ENCODE measurements around the gene NPR3. TPM values are rescaled to one million over a fixed set of nuclear protein-coding genes. Genes with fewer than 3 reads are reported as not detected.
"Not testable (repeated sequence)": the region's sequence is repeated elsewhere in the genome, so short reads cannot be mapped to it uniquely, and the experiment has no call there.

Gene NPR3
- total RNA-seq, 2 donors from 2014 or later, result 0.20 to 0.82 TPM

DNA sequence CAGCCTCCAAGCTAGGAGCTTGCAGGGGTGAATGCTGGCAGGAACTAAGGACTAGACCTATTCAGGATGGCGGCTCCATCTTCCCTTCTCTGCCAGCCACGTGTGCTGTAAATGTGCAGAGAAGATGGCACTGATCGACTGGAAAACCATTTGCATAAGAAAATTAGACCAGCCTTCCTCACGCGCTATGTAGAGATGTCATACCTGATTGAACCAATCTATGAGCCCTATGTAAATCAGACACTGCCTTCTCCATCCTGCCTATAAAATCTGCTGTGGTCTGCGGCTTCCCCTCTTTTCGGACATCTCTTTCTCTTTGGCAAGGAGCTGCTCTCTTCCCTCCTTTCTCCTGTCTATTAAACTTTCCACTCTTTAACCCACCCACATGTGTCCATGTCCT, 91.6 kb downstream of the NPR3 start:
- no peaks in the 10 kb centered on the region for H3K36me3 Mint-ChIP-seq (ENCODE audit: low read depth)
- Histone ChIP-seq H3K36me3 (ENCODE audit: control insufficient read depth, insufficient read depth, low read length) (no peaks in the 10 kb centered on the region), H3K4me1 (ENCODE audit: control insufficient read depth, insufficient read depth, low read length) (no peaks in the 10 kb centered on the region), H3K9ac (ENCODE audit: extremely low read depth, low read length, poor library complexity, severe bottlenecking) (no peak overlapping the region), H3K4me3 (ENCODE audit: low read length) (no peak overlapping the region), H3K9me3 (ENCODE audit: control insufficient read depth, low read length) (no peaks in the 10 kb centered on the region), H3K27ac (ENCODE audit: low read depth, low read length) (no peak overlapping the region), H3K27me3 (ENCODE audit: control insufficient read depth, insufficient read depth, low read length, poor library complexity, severe bottlenecking) (no peaks in the 10 kb centered on the region)
- TF ChIP-seq, protein P1, sequence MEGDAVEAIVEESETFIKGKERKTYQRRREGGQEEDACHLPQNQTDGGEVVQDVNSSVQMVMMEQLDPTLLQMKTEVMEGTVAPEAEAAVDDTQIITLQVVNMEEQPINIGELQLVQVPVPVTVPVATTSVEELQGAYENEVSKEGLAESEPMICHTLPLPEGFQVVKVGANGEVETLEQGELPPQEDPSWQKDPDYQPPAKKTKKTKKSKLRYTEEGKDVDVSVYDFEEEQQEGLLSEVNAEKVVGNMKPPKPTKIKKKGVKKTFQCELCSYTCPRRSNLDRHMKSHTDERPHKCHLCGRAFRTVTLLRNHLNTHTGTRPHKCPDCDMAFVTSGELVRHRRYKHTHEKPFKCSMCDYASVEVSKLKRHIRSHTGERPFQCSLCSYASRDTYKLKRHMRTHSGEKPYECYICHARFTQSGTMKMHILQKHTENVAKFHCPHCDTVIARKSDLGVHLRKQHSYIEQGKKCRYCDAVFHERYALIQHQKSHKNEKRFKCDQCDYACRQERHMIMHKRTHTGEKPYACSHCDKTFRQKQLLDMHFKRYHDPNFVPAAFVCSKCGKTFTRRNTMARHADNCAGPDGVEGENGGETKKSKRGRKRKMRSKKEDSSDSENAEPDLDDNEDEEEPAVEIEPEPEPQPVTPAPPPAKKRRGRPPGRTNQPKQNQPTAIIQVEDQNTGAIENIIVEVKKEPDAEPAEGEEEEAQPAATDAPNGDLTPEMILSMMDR (conservative IDR thresholded peaks at IDR 0.05), result no peak
- H3K9me3 Mint-ChIP-seq, result peaks cover 28% of the 10 kb centered on the region
- 91 to 92% methylated on average over 6 to 7 of the region's 7 CpGs for WGBS, 2 experiments (ENCODE audit: insufficient coverage in 1 of 2, insufficient read length in 1 of 2)
- H3K27me3 Mint-ChIP-seq (ENCODE audit: insufficient read depth), result peaks cover 10% of the 10 kb centered on the region
- H3K4me3 Mint-ChIP-seq, result no peak overlapping the region
- H3K4me1 Mint-ChIP-seq, result no peaks in the 10 kb centered on the region
- H3K27ac Mint-ChIP-seq, result no peak overlapping the region
- no peak for DNase-seq

- H3K4me1 ChIP-seq (ENCODE audit: control insufficient read depth, insufficient read depth, low read length), result no peaks in the 10 kb centered on the region
- Mint-ChIP-seq H3K27me3 (ENCODE audit: insufficient read depth) (peaks cover 2% of the 10 kb centered on the region), H3K27ac (no peak overlapping the region), H3K9me3 (peaks cover 28% of the 10 kb centered on the region), H3K4me1 (no peaks in the 10 kb centered on the region), H3K36me3 (ENCODE audit: low read depth) (no peaks in the 10 kb centered on the region), H3K4me3 (no peak overlapping the region)
- no peaks in the 10 kb centered on the region for H3K9me3 ChIP-seq (ENCODE audit: control insufficient read depth, low read length)
- TF ChIP-seq, protein P1 (conservative IDR thresholded peaks at IDR 0.05), result no peak
- 88 to 89% methylated on average over 1 to 3 of the region's 3 CpGs for WGBS, 2 experiments (ENCODE audit: insufficient coverage in 1 of 2, insufficient read length in 1 of 2)
- H3K9ac ChIP-seq (ENCODE audit: extremely low read depth, low read length, poor library complexity, severe bottlenecking), result no peak overlapping the region
- no peaks in the 10 kb centered on the region for H3K27me3 ChIP-seq (ENCODE audit: control insufficient read depth, insufficient read depth, low read length, poor library complexity, severe bottlenecking)
- no peaks in the 10 kb centered on the region for H3K36me3 ChIP-seq (ENCODE audit: control insufficient read depth, insufficient read depth, low read length)
- H3K4me3 ChIP-seq (ENCODE audit: low read length), result no peak overlapping the region
- no peak overlapping the region for H3K27ac ChIP-seq (ENCODE audit: low read depth, low read length)
- no peak for DNase-seq
Measured at GRCh38 chr5:32803656-32804055, 92.5 kb downstream of the NPR3 start.

DNA sequence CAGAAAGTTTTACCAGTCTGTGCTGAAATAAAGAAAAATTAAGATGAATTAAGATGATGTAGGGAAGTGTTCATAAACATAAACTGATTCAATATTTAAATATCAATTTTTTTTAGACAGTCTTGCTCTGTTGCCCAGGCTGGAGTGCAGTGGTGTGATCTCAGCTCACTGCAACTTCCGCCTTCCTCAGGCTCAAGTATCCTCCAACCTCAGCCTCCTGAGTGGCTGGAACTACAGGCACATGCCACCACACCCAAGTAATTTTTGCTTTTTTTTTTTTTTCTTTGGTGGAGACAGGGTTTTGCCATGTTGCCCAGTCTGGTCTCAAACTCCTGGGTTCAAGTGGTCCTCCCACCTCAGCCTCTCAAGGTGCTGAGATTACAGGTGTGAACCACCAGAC, 94.3 kb downstream of the NPR3 start:
- not testable (repeated sequence) for DNase-seq; H3K36me3 Mint-ChIP-seq (ENCODE audit: low read depth)
- H3K9me3 Mint-ChIP-seq, result peaks cover 18% of the 10 kb centered on the region

GRCh38 chr5:32805971-32806638, 95.0 kb downstream of the NPR3 start:
- Mint-ChIP-seq H3K27me3 (ENCODE audit: insufficient read depth) (no peaks in the 10 kb centered on the region), H3K4me3 (no peak overlapping the region)
- WGBS, 2 experiments (ENCODE audit: insufficient coverage in 1 of 2, insufficient read length in 1 of 2), result 53 to 70% methylated on average over 3 to 6 of the region's 6 CpGs

More for the DNA sequence above, 94.3 kb downstream of the NPR3 start:
- H3K27ac ChIP-seq (ENCODE audit: low read depth, low read length); H3K4me3 ChIP-seq (ENCODE audit: low read length); H3K4me3 Mint-ChIP-seq; H3K27ac Mint-ChIP-seq; H3K36me3 ChIP-seq (ENCODE audit: control insufficient read depth, insufficient read depth, low read length); H3K4me1 ChIP-seq (ENCODE audit: control insufficient read depth, insufficient read depth, low read length); H3K27me3 Mint-ChIP-seq (ENCODE audit: insufficient read depth); H3K9me3 ChIP-seq (ENCODE audit: control insufficient read depth, low read length); H3K4me1 Mint-ChIP-seq; H3K9ac ChIP-seq (ENCODE audit: extremely low read depth, low read length, poor library complexity, severe bottlenecking); H3K27me3 ChIP-seq (ENCODE audit: control insufficient read depth, insufficient read depth, low read length, poor library complexity, severe bottlenecking): not testable (repeated sequence)
- 95 to 100% methylated on average over 1 of the region's 1 CpG for WGBS, 2 experiments (ENCODE audit: insufficient coverage in 1 of 2, insufficient read length in 1 of 2)

More at GRCh38 chr5:32805971-32806638, 95.0 kb downstream of the NPR3 start:
- DNase-seq, result no peak
- Histone ChIP-seq H3K9me3 (ENCODE audit: control insufficient read depth, low read length) (no peaks in the 10 kb centered on the region), H3K9ac (ENCODE audit: extremely low read depth, low read length, poor library complexity, severe bottlenecking) (no peak overlapping the region), H3K36me3 (ENCODE audit: control insufficient read depth, insufficient read depth, low read length) (no peaks in the 10 kb centered on the region), H3K4me3 (ENCODE audit: low read length) (no peak overlapping the region), H3K4me1 (ENCODE audit: control insufficient read depth, insufficient read depth, low read length) (no peaks in the 10 kb centered on the region), H3K27me3 (ENCODE audit: control insufficient read depth, insufficient read depth, low read length, poor library complexity, severe bottlenecking) (no peaks in the 10 kb centered on the region), H3K27ac (ENCODE audit: low read depth, low read length) (no peak overlapping the region)
- no peak overlapping the region for H3K27ac Mint-ChIP-seq
- H3K4me1 Mint-ChIP-seq, result no peaks in the 10 kb centered on the region
- TF ChIP-seq, protein P1 (conservative IDR thresholded peaks at IDR 0.05), result no peak
- H3K9me3 Mint-ChIP-seq, result peaks cover 13% of the 10 kb centered on the region
- H3K36me3 Mint-ChIP-seq (ENCODE audit: low read depth), result no peaks in the 10 kb centered on the region

Measured in endodermal cell (in vitro differentiated cells).